Measurements from ENCODE around the gene PAPPA2.

Gene PAPPA2

GRCh38 chr1:176533020-176533419 lies 70.0 kb downstream of the PAPPA2 start:
- Histone ChIP-seq H3K18ac (ENCODE audit: low read length) (no peak overlapping the region), H3K4me3 (ENCODE audit: low read depth, low read length) (no peak overlapping the region), H2AK5ac (ENCODE audit: low read length) (no peak overlapping the region), H4K12ac (ENCODE audit: low read depth, low read length) (no peak overlapping the region), H3K79me2 (ENCODE audit: control insufficient read depth, insufficient read depth, low read length, poor library complexity) (no peaks in the 10 kb centered on the region), H2AFZ (ENCODE audit: insufficient read depth, low read length, poor library complexity) (no peak overlapping the region), H3K4me2 (ENCODE audit: low read length) (no peak overlapping the region), H3K27ac (ENCODE audit: low read depth, low read length) (no peak overlapping the region), H3K23ac (ENCODE audit: low read length) (no peak overlapping the region), H3K4ac (ENCODE audit: low read depth, low read length) (no peak overlapping the region), H3K36me3 (ENCODE audit: control insufficient read depth in 1 of 2, insufficient read depth in 2 of 2, low read length in 2 of 2) (no peaks in the 10 kb centered on the region), H3K4me1 (ENCODE audit: control insufficient read depth in 1 of 2, insufficient read depth in 2 of 2, low read length in 2 of 2) (peaks cover 0 to 6% of the 10 kb centered on the region in 2 experiments), H3K14ac (ENCODE audit: low read length) (no peak overlapping the region), H3K27me3 (ENCODE audit: insufficient read depth, low read length) (no peaks in the 10 kb centered on the region), H3K9me3 (ENCODE audit: insufficient read depth, low read depth, low read length) (no peaks in the 10 kb centered on the region), H4K91ac (ENCODE audit: low read depth, low read length) (no peak overlapping the region), H2BK120ac (ENCODE audit: insufficient read depth, low read length, poor library complexity) (no peak overlapping the region), H2BK12ac (ENCODE audit: low read length) (no peak overlapping the region), H4K8ac (ENCODE audit: low read depth, low read length) (no peak overlapping the region), H3K79me1 (ENCODE audit: low read length) (no peaks in the 10 kb centered on the region), H2BK5ac (ENCODE audit: low read depth, low read length, poor library complexity) (no peak overlapping the region), H3K9ac (ENCODE audit: low read length) (no peak overlapping the region)
- no CpG with 5 or more reads among the region's 1 CpG for WGBS (ENCODE audit: extremely low coverage, insufficient coverage, insufficient read length)
- peak; percentile 48 to 71 for DNase-seq

- Histone ChIP-seq H4K91ac (ENCODE audit: low read depth, low read length) (no peak overlapping the region), H3K36me3 (ENCODE audit: control insufficient read depth in 1 of 2, insufficient read depth in 2 of 2, low read length in 2 of 2) (no peaks in the 10 kb centered on the region), H2BK12ac (ENCODE audit: low read length) (no peak overlapping the region), H3K9me3 (ENCODE audit: insufficient read depth, low read depth, low read length) (no peaks in the 10 kb centered on the region), H3K4me2 (ENCODE audit: low read length) (no peak overlapping the region), H2AFZ (ENCODE audit: insufficient read depth, low read length, poor library complexity) (no peak overlapping the region), H4K8ac (ENCODE audit: low read depth, low read length) (no peak overlapping the region), H3K27ac (ENCODE audit: low read depth, low read length) (no peak overlapping the region), H3K4me3 (ENCODE audit: low read depth, low read length) (no peak overlapping the region), H3K23ac (ENCODE audit: low read length) (no peak overlapping the region), H2BK5ac (ENCODE audit: low read depth, low read length, poor library complexity) (no peak overlapping the region), H3K4ac (ENCODE audit: low read depth, low read length) (no peak overlapping the region), H3K9ac (ENCODE audit: low read length) (peak overlapping the region; percentile 49), H3K27me3 (ENCODE audit: insufficient read depth, low read length) (no peaks in the 10 kb centered on the region), H2BK120ac (ENCODE audit: insufficient read depth, low read length, poor library complexity) (no peak overlapping the region), H3K18ac (ENCODE audit: low read length) (no peak overlapping the region), H3K4me1 (ENCODE audit: control insufficient read depth in 1 of 2, insufficient read depth in 2 of 2, low read length in 2 of 2) (peaks cover 0 to 6% of the 10 kb centered on the region in 2 experiments), H3K79me2 (ENCODE audit: control insufficient read depth, insufficient read depth, low read length, poor library complexity) (no peaks in the 10 kb centered on the region), H4K12ac (ENCODE audit: low read depth, low read length) (no peak overlapping the region), H3K79me1 (ENCODE audit: low read length) (no peaks in the 10 kb centered on the region), H2AK5ac (ENCODE audit: low read length) (no peak overlapping the region), H3K14ac (ENCODE audit: low read length) (no peak overlapping the region)
- no CpG with 5 or more reads among the region's 2 CpGs for WGBS (ENCODE audit: extremely low coverage, insufficient coverage, insufficient read length)
- DNase-seq, result no peak
These were observed 73.6 kb downstream of the PAPPA2 start for GRCh38 chr1:176536588-176536987.

GRCh38 chr1:176539018-176539417 lies 76.0 kb downstream of the PAPPA2 start:
- Histone ChIP-seq H3K27ac (ENCODE audit: low read depth, low read length) (no peak overlapping the region), H3K23ac (ENCODE audit: low read length) (no peak overlapping the region), H4K8ac (ENCODE audit: low read depth, low read length) (no peak overlapping the region), H3K14ac (ENCODE audit: low read length) (no peak overlapping the region), H3K79me2 (ENCODE audit: control insufficient read depth, insufficient read depth, low read length, poor library complexity) (no peaks in the 10 kb centered on the region), H3K36me3 (ENCODE audit: control insufficient read depth in 1 of 2, insufficient read depth in 2 of 2, low read length in 2 of 2) (no peaks in the 10 kb centered on the region), H2AFZ (ENCODE audit: insufficient read depth, low read length, poor library complexity) (no peak overlapping the region), H3K18ac (ENCODE audit: low read length) (no peak overlapping the region), H3K4ac (ENCODE audit: low read depth, low read length) (no peak overlapping the region), H3K27me3 (ENCODE audit: insufficient read depth, low read length) (no peaks in the 10 kb centered on the region), H3K9me3 (ENCODE audit: insufficient read depth, low read depth, low read length) (peaks cover 3% of the 10 kb centered on the region), H3K4me1 (ENCODE audit: control insufficient read depth in 1 of 2, insufficient read depth in 2 of 2, low read length in 2 of 2) (no peaks in the 10 kb centered on the region), H4K91ac (ENCODE audit: low read depth, low read length) (no peak overlapping the region), H2BK12ac (ENCODE audit: low read length) (no peak overlapping the region), H4K12ac (ENCODE audit: low read depth, low read length) (no peak overlapping the region), H3K9ac (ENCODE audit: low read length) (no peak overlapping the region), H3K79me1 (ENCODE audit: low read length) (no peaks in the 10 kb centered on the region), H2BK5ac (ENCODE audit: low read depth, low read length, poor library complexity) (no peak overlapping the region), H2BK120ac (ENCODE audit: insufficient read depth, low read length, poor library complexity) (no peak overlapping the region), H3K4me3 (ENCODE audit: low read depth, low read length) (no peak overlapping the region), H3K4me2 (ENCODE audit: low read length) (no peak overlapping the region), H2AK5ac (ENCODE audit: low read length) (no peak overlapping the region)
- no CpG with 5 or more reads among the region's 6 CpGs for WGBS (ENCODE audit: extremely low coverage, insufficient coverage, insufficient read length)
- peak in 1 of 2 donors; percentile 44 for DNase-seq

GRCh38 chr1:176540428-176540827 lies 77.5 kb downstream of the PAPPA2 start:
- Histone ChIP-seq H2BK12ac (ENCODE audit: low read length) (no peak overlapping the region), H3K27me3 (ENCODE audit: insufficient read depth, low read length) (no peaks in the 10 kb centered on the region), H4K12ac (ENCODE audit: low read depth, low read length) (no peak overlapping the region), H3K14ac (ENCODE audit: low read length) (no peak overlapping the region), H3K27ac (ENCODE audit: low read depth, low read length) (no peak overlapping the region), H2AK5ac (ENCODE audit: low read length) (no peak overlapping the region), H2BK5ac (ENCODE audit: low read depth, low read length, poor library complexity) (no peak overlapping the region), H4K8ac (ENCODE audit: low read depth, low read length) (no peak overlapping the region), H4K91ac (ENCODE audit: low read depth, low read length) (no peak overlapping the region), H3K4me2 (ENCODE audit: low read length) (no peak overlapping the region), H3K4me3 (ENCODE audit: low read depth, low read length) (no peak overlapping the region), H3K79me2 (ENCODE audit: control insufficient read depth, insufficient read depth, low read length, poor library complexity) (no peaks in the 10 kb centered on the region), H3K9ac (ENCODE audit: low read length) (no peak overlapping the region), H2BK120ac (ENCODE audit: insufficient read depth, low read length, poor library complexity) (no peak overlapping the region), H3K18ac (ENCODE audit: low read length) (no peak overlapping the region), H3K4me1 (ENCODE audit: control insufficient read depth in 1 of 2, insufficient read depth in 2 of 2, low read length in 2 of 2) (no peaks in the 10 kb centered on the region), H3K23ac (ENCODE audit: low read length) (no peak overlapping the region), H3K9me3 (ENCODE audit: insufficient read depth, low read depth, low read length) (peaks cover 3% of the 10 kb centered on the region), H3K4ac (ENCODE audit: low read depth, low read length) (no peak overlapping the region), H3K79me1 (ENCODE audit: low read length) (no peaks in the 10 kb centered on the region), H2AFZ (ENCODE audit: insufficient read depth, low read length, poor library complexity) (no peak overlapping the region), H3K36me3 (ENCODE audit: control insufficient read depth in 1 of 2, insufficient read depth in 2 of 2, low read length in 2 of 2) (no peaks in the 10 kb centered on the region)
- DNase-seq, result no peak
- no CpG with 5 or more reads among the region's 1 CpG for WGBS (ENCODE audit: extremely low coverage, insufficient coverage, insufficient read length)

Measured in trophoblast cell (in vitro differentiated cells and primary cell).